Neuron (in vitro differentiated cells): Measurements from ENCODE around the gene ACP4.
A peak's percentile ranks its signal among the peaks of the same experiment; 100 is the strongest.

Experiments
- H2AFZ ChIP-seq: one replicate; pipeline ENCODE4 v1.6.1; 2013; ENCODE audit warnings: low read depth, mild to moderate bottlenecking, inconsistent platforms, low read length, moderate library complexity
- H3K27me3 ChIP-seq: one replicate; pipeline ENCODE4 v1.6.1; 2013; ENCODE audit warnings: low read length; ENCODE audit not compliant: insufficient read depth
- H3K36me3 ChIP-seq: one replicate; pipeline ENCODE4 v1.6.1; 2013; ENCODE audit warnings: low read length; ENCODE audit not compliant: insufficient read depth
- H3K4me1 ChIP-seq: one replicate; pipeline ENCODE4 v1.6.1; 2013; ENCODE audit warnings: low read length; ENCODE audit not compliant: insufficient read depth
- H3K4me3 ChIP-seq: 2 replicates; pipeline ENCODE4 v1.5.1; 2013; ENCODE audit warnings: mild to moderate bottlenecking, low read length, moderate library complexity
- H3K9me3 ChIP-seq: one replicate; pipeline ENCODE4 v1.6.1; 2013; ENCODE audit warnings: low read length

The ACP4 gene

GRCh38 chr19:50795664-50796073, 5.5 kb downstream of the ACP4 start:
- Histone ChIP-seq H3K4me1 (no peaks in the 10 kb centered on the region), H3K4me3 (no peak overlapping the region), H3K36me3 (peaks cover 42% of the 10 kb centered on the region), H3K27me3 (no peaks in the 10 kb centered on the region), H3K9me3 (no peaks in the 10 kb centered on the region), H2AFZ (no peak overlapping the region)

- Histone ChIP-seq H3K9me3 (no peaks in the 10 kb centered on the region), H3K36me3 (peaks cover 47% of the 10 kb centered on the region), H3K27me3 (no peaks in the 10 kb centered on the region), H2AFZ (no peak overlapping the region), H3K4me1 (no peaks in the 10 kb centered on the region), H3K4me3 (no peak overlapping the region)
Observed at GRCh38 chr19:50796128-50796633, 6.0 kb downstream of the ACP4 start.

GRCh38 chr19:50796634-50797428, 6.6 kb downstream of the ACP4 start:
- H3K36me3 ChIP-seq, result peaks cover 50% of the 10 kb centered on the region
- H3K4me1 ChIP-seq, result no peaks in the 10 kb centered on the region

GRCh38 chr19:50797429-50797780, 7.2 kb downstream of the ACP4 start:
- H3K9me3 ChIP-seq, result no peaks in the 10 kb centered on the region
- no peak overlapping the region for H3K4me3 ChIP-seq
- H3K4me1 ChIP-seq, result peaks cover 4% of the 10 kb centered on the region
- H3K36me3 ChIP-seq, result peaks cover 55% of the 10 kb centered on the region
- H2AFZ ChIP-seq, result no peak overlapping the region
- no peaks in the 10 kb centered on the region for H3K27me3 ChIP-seq

More at GRCh38 chr19:50796634-50797428, 6.6 kb downstream of the ACP4 start:
- no peaks in the 10 kb centered on the region for H3K27me3 ChIP-seq
- no peak overlapping the region for H3K4me3 ChIP-seq
- no peak overlapping the region for H2AFZ ChIP-seq
- H3K9me3 ChIP-seq, result no peaks in the 10 kb centered on the region

DNA sequence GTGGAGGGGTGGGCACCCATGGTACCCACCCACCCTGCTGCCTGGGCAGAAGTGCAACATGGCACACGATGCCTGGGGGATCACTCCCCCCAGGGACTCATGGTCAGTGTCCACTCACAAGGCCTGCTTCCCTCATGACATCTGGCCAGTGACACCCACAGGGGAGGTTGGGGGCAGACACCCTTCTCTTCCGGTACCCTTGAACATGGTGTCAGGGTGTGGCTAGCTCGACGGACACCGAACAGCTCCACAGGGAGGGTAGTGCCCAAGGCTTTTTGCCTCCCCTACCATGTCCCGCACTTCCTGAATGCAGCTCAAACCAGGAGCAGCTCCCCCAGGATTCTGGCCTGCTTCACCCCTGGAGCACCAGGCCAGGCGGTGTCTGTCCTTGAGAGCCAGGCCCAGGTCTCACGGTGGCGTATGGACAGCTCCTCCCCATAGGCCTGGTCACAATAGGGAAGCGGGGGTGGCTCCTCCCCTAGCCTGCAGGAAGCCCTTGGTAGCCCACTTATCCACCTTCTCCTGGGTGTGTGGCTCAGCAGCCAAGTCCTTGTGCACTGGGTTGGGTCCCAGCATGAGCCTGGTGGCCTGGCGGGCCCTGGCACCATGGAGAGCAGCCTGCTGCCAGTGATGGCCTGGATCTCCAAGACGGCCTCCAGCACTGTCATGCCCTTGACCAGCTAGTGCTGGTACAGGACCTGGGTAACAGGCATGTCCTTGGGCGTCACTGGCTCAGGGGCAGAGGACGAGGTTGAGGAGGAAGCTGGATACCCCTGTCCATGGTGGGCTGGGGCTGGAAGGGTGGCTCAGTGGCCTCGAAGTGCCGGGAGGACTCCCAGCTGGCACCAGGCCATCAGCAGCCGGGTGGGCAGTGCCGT, 7.8 kb downstream of the ACP4 start:
- no peaks in the 10 kb centered on the region for H3K9me3 ChIP-seq
- H2AFZ ChIP-seq, result no peak overlapping the region
- H3K4me3 ChIP-seq, result no peak overlapping the region
- no peaks in the 10 kb centered on the region for H3K27me3 ChIP-seq
- peaks cover 10% of the 10 kb centered on the region for H3K4me1 ChIP-seq
- peaks cover 59% of the 10 kb centered on the region for H3K36me3 ChIP-seq

GRCh38 chr19:50798659-50799546, 8.7 kb downstream of the ACP4 start:
- no peaks in the 10 kb centered on the region for H3K9me3 ChIP-seq
- no peak overlapping the region for H2AFZ ChIP-seq
- no peak overlapping the region for H3K4me3 ChIP-seq
- peaks cover 17% of the 10 kb centered on the region for H3K4me1 ChIP-seq
- peaks cover 59% of the 10 kb centered on the region for H3K36me3 ChIP-seq
- H3K27me3 ChIP-seq, result no peaks in the 10 kb centered on the region

GRCh38 chr19:50799547-50799851, 9.3 kb downstream of the ACP4 start:
- H3K9me3 ChIP-seq, result no peaks in the 10 kb centered on the region
- H3K36me3 ChIP-seq, result peaks cover 59% of the 10 kb centered on the region
- no peak overlapping the region for H2AFZ ChIP-seq
- no peaks in the 10 kb centered on the region for H3K27me3 ChIP-seq
- peaks cover 17% of the 10 kb centered on the region for H3K4me1 ChIP-seq
- no peak overlapping the region for H3K4me3 ChIP-seq

GRCh38 chr19:50801107-50801506, 10.9 kb downstream of the ACP4 start:
- no peak overlapping the region for H3K4me3 ChIP-seq
- no peaks in the 10 kb centered on the region for H3K9me3 ChIP-seq
- peaks cover 17% of the 10 kb centered on the region for H3K4me1 ChIP-seq
- H3K36me3 ChIP-seq, result peaks cover 53% of the 10 kb centered on the region
- no peaks in the 10 kb centered on the region for H3K27me3 ChIP-seq
- no peak overlapping the region for H2AFZ ChIP-seq

- Histone ChIP-seq H3K27me3 (no peaks in the 10 kb centered on the region), H3K4me1 (peaks cover 17% of the 10 kb centered on the region), H3K4me3 (peak overlapping the region; percentile 88), H3K9me3 (no peaks in the 10 kb centered on the region), H2AFZ (no peak overlapping the region), H3K36me3 (peaks cover 32% of the 10 kb centered on the region)
Observed at GRCh38 chr19:50803633-50804419, 13.6 kb downstream of the ACP4 start.

GRCh38 chr19:50804420-50805272, 14.4 kb downstream of the ACP4 start:
- Histone ChIP-seq H2AFZ (peak overlapping the region; percentile 12), H3K27me3 (no peaks in the 10 kb centered on the region), H3K4me1 (peaks cover 17% of the 10 kb centered on the region), H3K4me3 (peak overlapping the region; percentile 88), H3K36me3 (peaks cover 24% of the 10 kb centered on the region), H3K9me3 (no peaks in the 10 kb centered on the region)

- Histone ChIP-seq H3K27me3 (no peaks in the 10 kb centered on the region), H3K36me3 (no peaks in the 10 kb centered on the region), H3K9me3 (no peaks in the 10 kb centered on the region), H2AFZ (no peak overlapping the region), H3K4me1 (no peaks in the 10 kb centered on the region), H3K4me3 (no peak overlapping the region)
Observed at GRCh38 chr19:50808856-50809255, 18.6 kb downstream of the ACP4 start.
